NCI-H82 treated with DMSO at 0.1 percent for 48 hours (cell line): ENCODE results near the gene ZNF544.

Experiments
- DNase-seq: peaks from one replicate; lab custom pipeline; 2025; ENCODE audit not compliant: unreplicated experiment; lab: John Stamatoyannopoulos, UW

ZNF544 gene

DNA sequence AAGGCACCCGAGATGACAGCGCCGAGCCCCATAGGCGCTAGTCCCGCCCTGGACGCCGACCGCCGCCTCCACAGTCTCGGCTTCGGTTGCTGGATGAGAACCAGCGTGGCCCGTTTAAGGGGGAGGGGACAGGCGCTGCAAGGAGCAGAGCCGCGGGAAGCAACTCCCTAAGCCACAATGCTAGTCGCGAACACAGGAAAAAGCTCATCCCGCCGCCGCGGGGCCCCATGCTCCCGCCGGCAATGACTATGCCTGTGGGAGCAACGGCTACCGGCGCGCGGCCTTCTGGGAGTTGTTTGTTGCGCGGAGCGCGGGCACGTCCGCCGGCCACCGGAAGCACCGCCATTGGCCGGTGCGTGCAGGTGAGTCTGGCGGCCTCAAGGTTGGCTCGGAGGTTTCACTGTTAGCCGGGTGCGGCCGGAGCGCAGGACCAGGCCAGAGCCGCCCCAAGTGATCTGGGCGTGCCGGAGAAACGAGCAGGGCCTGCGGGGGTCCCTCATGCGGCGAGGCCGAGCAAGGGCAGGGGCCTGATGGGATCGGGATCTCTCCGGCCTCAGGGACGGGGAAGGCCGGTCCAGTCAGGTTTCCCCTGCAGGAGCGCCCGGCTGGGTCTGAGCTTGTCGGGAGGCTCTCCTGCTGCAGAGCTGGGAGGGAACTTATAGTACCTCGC is at the start of gene ZNF544:
TSS of gene ZNF544 (plus strand) at position 330 of the 670 bp plus-strand sequence. CDS start 15,110 bp downstream, outside the sequence.
- DNase-seq: peak; percentile 30

GRCh38 chr19:58181902-58182576 is 46.7 kb upstream of the ZNF544 start:
- DNase-seq: peak; percentile 45

DNA sequence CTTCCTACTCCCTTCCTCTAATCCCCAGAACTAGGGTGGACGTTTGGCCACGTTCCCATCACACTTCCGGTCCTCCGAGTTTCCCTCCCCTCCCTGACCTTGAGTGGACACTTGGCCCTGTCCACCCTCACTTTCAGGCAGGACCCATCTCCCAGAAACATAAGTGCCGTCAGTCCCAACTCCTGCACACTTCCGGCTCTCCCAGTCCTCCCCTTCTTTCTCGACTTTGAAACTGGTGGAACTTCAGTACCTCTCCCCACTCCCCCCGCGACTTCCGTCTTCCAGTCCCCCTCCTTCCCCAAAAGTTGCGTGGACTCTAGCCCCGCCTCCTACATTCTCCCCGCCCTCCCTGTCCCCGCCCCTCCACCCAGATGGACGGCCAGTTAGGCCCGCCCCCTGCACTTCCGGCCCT is 46.1 kb upstream of the ZNF544 start:
- DNase-seq: no peak

- DNase-seq: peak; percentile 79
Observed at GRCh38 chr19:58182989-58183816, 45.5 kb upstream of the ZNF544 start, which contains the start of gene ZNF274. Gene ZNF274 (plus strand): TSS chr19:58183061. CDS start chr19:58183966, 905 bp downstream.

- DNase-seq: no peak
Observed at GRCh38 chr19:58183817-58184215, 44.9 kb upstream of the ZNF544 start.

- no peak for DNase-seq
Observed at GRCh38 chr19:58196901-58197616, 31.7 kb upstream of the ZNF544 start.

GRCh38 chr19:58203814-58204475 is 24.8 kb upstream of the ZNF544 start:
- DNase-seq: no peak

GRCh38 chr19:58204566-58204965 is 24.1 kb upstream of the ZNF544 start:
- DNase-seq: no peak

DNA sequence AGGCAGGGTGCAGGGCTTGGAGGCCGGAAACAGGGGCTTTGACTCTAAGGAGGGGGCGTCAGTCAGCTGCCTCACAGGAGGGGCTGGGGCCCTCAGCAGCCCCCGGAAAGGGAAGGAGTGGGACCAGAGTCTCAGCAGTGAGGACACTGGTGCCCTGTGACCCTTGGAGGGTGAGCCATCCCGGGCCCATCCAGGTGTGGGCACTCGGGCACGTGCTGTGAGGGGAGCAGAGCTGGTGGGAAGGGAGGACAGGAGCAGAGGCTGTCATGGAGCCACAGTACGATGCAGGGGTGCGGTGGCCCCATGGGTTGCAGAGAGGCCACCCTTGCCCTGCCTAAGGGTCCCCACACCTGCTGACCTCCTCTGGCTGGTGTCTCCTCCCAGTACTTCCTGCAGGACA is 19.1 kb upstream of the ZNF544 start:
- DNase-seq: no peak

DNA sequence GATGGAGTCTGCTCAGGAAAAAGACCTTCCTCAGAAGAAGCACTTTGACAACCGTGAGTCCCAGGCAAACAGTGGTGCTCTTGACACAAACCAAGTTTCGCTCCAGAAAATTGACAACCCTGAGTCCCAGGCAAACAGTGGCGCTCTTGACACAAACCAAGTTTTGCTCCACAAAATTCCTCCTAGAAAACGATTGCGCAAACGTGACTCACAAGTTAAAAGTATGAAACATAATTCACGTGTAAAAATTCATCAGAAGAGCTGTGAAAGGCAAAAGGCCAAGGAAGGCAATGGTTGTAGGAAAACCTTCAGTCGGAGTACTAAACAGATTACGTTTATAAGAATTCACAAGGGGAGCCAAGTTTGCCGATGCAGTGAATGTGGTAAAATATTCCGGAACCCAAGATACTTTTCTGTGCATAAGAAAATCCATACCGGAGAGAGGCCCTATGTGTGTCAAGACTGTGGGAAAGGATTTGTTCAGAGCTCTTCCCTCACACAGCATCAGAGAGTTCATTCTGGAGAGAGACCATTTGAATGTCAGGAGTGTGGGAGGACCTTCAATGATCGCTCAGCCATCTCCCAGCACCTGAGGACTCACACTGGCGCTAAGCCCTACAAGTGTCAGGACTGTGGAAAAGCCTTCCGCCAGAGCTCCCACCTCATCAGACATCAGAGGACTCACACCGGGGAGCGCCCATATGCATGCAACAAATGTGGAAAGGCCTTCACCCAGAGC is 16.2 kb upstream of the ZNF544 start:
- no peak for DNase-seq

DNA sequence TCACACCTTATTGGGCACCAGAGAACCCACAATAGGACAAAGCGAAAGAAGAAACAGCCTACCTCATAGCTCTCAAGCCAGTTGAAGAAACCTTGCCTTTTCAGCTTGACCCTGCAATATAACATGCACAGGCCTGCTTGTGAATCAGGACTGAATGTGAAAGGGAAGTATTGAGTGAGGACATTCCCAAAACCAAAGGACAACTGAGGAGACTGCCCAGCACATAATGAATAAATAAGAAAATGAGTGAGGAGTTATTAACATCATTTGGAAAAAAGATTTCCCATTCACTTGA is 15.7 kb upstream of the ZNF544 start:
- no peak for DNase-seq

DNA sequence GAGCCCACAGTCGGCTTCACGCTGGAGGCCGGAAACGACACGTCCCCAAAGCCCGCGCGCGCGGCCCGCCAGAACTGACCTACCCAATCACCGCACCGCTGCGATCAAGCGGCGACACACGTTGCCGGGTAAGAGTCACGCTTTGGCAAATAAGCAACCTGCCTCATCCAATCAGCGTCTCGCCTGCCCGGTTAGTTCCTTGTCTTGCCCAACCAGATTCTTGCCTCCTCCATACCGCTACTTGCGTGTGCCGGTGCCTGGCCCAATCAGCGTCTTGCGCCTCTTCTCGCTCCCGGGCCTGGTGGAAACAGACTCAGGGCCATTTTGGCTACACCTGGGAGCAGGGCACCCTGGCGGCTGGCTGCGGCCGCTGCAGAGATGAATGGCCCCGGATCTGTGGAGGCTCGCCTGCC is 11.6 kb upstream of the ZNF544 start:
- no peak for DNase-seq

DNA sequence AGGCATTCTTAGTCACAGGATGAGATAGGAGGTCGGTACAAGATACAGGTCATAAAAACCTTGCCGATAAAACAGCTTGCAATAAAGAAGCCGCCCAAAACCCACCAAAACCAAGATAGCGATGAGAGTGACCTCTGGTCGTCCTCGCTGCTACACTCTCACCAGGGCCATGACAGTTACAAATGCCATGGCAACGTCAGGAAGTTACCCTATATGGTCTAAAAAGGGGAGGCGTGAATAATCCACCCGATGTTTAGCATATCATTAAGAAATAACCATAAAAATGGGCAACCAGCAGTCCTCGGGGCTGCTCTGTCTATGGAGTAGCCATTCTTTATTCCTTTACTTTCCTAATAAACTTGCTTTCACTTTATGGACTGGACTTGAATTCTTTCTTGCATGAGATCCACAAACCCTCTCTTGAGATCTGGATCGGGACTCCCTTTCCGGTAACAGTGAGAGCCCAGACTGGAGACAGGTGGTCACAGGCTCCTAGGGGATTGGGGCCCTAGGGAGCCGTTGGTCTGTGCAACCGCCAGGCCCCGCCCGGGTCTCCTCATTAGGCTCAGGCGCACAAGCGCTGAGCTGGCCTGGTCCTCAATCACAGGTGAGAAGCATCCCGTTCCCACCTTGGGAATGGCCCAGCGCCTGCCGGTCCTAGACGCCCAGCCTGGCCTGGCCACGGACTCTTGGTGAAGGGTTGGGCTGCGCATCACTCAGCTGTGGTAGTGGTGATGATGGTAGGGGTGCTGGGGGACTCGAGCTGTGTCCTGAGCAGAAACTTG is 10.9 kb upstream of the ZNF544 start:
- no peak for DNase-seq

DNA sequence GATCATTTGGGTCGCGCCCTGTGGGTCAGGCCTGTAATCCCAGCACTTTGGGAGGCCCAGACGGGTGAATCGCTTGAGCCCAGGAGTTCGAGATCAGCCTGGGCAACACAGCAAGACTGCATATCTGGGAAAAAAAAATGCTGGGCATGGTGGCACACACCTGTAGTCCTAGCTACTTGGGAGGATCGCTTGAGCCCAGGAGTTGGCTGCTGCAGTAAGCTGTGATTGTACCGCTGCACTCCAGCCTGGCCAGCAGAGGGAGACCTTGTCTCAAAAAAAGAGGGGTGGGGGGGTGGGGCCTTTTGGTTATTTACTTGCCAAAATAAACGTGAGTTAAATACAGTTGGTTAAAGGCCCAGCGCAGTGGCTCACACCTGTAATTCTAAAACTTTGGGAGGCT is 9.8 kb upstream of the ZNF544 start:
- no peak for DNase-seq

DNA sequence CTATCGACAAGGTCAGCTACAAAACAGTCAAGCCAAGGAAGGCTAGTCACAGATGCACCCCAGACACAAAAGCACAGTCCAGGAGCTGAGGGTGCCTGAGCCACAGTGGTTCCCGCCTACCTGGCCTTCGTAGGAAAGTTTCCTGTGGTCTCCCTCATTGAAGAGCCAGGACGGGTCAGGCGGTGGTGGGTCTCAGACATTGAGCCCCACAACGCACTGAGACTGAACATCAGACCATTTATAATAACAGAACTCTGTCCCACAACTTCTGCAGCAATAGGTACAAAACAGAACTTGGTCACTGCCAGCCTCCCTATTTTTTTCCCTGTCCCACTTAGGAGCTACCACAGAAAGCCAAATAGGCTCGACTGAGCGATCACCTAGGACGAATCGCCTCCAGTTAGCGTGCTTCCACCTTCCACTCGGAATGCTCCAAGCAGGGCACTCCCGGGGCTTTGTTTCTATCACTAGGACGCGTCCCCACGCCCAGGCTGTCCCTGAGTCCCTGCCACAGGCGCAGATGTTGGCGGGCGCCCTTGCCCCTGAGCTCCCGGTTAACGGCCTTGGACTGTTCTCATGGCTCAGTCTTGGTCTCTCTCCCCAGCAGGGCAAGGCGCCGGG is 640 bp upstream of the ZNF544 start:
- DNase-seq: no peak

- DNase-seq: no peak
Observed at GRCh38 chr19:58229255-58229639, 533 bp downstream of the ZNF544 start.

- no peak for DNase-seq
Observed at GRCh38 chr19:58237324-58237723, 8.6 kb downstream of the ZNF544 start.

DNA sequence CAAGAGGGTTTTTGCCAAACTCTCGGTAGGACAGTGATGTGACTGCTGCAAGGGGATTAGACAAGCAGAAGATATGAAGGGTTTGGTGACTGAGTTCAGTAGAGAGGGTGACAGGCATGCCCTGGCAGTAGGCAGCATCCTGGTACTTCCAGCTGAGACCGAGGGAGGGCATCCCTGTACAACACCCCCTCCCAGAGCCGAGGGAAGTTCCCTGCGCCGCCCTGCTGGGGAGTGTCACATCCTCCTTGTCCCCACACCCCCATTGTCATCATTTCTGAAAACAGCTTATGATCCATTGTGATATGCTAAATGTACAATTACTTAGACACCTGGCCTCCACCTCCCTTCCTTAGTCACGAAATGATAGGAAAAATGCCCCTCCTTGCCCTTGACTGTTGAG is 14.6 kb downstream of the ZNF544 start:
- DNase-seq: no peak

GRCh38 chr19:58248886-58249285 is 20.2 kb downstream of the ZNF544 start:
- no peak for DNase-seq
